Measurements from ENCODE around the gene RAB37.

RAB37 gene

DNA sequence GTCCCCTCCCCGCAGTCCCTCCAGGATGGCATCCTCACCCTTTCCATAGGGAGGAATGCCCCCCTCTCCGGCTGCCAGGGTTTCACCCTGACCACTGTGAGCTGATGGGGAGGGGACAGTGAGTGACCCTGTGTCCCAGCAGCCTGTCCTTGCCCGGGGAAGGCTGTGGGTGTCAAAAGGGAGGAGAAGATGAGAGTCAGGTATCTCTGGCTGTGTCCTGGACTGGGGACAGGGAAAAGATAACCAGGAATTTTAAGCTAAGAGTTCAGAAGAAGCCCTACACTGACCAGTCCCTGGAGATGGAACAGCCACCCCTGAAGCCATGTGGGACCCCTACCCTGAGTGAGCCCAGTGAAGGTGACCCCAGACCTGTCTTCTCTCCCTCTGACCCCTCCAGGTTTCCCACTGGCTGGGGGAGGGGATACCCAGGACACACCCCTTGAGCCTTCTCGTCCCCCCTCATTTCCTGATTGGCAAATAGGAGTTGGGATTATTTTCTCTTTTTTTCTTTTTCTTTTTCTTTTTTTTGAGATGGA is 27.8 kb downstream of the RAB37 start:
- DNase-seq, result no peak

DNA sequence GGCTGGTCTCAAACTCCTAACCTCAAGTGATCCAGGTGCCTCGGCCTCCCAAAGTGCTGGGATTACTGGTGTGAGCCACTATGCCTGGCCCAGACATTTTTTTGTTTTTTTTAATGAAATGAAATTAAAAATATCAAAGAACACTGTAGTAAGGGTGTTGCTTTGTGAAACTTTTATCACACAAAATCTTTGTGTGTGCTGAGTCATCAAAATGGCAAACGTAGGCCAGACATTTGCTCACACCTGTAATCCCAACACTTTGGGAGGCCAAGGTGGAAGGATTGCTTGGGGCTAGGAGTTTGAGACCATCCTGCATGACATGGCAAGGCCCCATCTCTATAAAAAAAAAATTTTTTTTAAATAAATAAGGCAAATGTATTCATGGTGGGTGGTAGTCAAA is 29.4 kb downstream of the RAB37 start:
- DNase-seq, result no peak

DNA sequence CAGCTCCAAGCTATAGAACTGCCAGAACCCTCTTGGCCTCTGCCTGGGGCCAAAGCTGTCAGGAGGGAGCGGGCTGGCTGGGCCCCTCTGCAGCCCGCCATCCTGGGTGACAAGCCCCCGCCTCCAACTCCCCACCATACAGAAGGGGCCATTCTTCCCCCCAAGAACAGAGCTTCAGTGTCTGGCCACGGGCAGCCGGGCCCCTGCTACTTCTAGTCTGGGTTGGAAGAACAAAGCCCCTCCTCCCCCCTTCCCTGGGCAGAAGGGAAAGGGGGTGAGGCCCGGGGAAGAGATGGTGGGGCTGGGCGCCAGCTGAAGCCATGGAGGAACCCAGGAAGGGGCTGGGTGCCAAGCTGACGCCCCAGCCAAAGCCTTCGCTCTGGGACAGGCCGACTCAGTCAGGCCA is 30.1 kb downstream of the RAB37 start:
- DNase-seq, result no peak

GRCh38 chr17:74768069-74768762 is 31.2 kb downstream of the RAB37 start:
- no peak for DNase-seq

- no peak for DNase-seq
Measured at GRCh38 chr17:74768763-74769114, 31.7 kb downstream of the RAB37 start.

DNA sequence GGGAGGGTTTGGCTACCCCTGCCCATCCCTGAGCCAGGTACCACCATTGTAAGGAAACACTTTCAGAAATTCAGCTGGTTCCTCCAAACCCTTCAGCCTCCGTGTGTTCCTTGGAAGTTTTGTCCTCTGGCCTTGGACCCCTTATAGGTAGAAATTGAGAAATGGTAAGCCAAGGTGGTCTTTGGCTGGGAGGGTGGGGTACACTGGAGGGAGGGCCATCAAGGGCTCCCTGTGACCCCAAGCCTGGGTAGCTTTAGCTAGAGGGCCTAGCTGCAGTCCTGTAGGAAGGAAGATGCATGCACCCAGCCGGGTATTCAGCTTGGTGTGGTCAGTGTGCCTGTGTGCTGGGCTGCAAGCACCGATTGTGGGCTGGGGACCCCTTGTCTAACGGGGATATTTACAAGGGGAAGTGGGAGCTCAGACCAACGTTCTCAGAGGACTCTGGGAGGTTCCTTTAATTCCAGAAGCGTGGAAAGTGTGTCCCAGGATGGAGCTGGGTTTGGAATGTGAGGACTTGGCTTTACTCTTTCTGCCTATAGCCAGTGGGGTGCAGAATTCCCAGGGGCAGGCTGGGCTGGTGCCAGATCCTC is 32.3 kb downstream of the RAB37 start:
- DNase-seq, result no peak

DNA sequence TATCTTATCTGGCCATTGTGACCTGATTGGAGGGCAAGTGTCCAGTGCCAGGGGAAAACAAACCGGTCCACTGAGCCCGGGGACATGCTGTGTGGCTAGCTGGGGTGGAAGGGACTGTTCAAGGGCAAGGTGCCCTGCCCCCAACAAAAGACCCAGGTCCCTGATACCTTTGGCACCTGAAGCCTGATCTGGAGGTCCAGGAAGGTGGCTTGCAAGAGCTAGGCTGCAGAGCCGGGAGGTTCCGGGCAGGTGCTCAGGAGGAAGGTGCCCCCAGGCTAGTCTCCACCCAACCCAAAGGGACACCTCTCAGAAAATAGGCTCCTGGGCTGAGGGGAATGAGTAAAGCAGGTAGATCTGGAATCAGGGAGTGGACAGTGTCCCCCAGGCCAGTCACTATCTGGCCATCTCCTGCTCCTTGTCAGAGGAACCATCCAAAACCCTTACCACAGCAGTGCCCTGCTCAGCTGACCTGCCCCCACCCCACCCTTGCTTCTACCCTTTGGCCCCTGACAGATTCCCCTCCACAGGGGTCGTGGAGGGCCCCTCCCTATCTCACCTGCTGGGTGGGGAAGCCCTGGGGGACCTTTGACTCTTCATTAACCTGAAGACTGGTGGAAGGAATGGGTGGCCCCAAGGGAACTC is 32.9 kb downstream of the RAB37 start:
- no peak for DNase-seq

- DNase-seq, result peak; percentile 77 to 84
Measured at GRCh38 chr17:74770498-74771318, 33.7 kb downstream of the RAB37 start.

GRCh38 chr17:74771319-74771914 is 34.4 kb downstream of the RAB37 start:
- no peak for DNase-seq

DNA sequence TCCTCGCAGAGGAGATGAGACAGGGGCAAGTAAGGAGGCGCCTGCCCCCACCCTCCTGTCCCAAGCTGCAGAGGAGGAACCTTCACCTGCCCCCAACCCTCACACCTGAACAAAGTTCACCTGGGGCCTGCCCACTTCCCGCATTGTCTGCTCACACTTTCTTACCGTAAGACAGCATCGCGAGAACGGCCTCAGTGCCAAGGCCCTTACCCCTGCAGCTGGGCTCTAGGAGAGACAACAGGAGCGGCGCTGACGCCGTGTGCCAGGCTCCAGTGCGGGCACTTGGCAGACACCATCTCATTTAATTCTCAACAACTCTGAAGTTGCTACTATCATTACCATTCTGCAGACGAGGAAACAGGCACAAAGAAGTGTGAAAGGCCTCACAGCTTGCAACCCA is 35.0 kb downstream of the RAB37 start:
- no peak for DNase-seq

DNA sequence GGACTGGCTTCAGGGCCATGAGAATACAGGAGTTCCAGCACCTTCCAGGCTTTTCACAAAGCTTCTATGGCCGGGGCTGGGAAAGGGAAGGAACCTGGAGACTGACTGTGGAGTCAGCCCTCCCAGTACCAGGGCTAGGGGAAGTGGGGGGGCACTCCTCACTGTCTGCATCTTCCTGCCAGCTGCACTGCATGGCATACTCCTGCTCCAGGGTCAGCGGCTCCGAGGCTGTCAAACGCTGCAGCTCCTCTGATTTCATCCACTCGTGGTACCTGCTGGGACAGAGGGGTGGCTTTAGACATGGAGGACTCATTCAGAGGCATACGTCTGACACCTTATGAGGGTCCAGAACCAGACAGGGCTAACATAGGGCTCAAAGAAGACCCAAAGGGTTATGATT is 36.4 kb downstream of the RAB37 start:
- no peak for DNase-seq

GRCh38 chr17:74773871-74774286 is 36.8 kb downstream of the RAB37 start:
- DNase-seq, result no peak

DNA sequence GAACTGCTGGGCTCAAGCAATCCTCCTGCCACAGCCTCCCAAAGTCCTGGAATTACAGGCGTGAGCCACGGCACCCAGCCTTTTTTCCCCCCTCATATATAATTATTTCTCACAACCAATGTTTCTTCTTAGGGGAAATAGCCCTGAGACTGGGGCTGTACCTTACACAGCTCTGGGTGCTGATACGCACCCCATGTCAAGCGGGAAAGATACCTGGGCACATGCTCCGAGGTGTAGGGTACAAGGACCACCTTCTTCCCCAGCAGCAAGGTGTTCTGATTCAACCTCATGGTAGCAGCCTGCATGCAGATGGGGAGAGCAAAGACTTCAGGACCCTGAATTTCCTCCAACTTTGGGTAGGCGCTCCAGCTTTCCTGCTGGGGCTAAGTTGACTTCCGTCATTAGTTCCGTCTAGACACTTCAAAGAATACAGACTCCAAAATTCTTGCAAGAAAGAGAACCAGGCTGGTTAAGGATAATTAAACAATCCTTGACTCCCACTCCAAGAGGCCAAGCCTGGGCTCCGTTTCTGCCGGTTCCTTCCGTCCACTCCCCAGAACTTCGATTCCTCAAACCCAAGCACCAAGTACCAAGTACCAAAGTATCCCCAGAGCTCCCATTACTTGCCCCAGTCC is 38.5 kb downstream of the RAB37 start:
- DNase-seq, result no peak

- DNase-seq, result peak; percentile 97 to 98
Measured at GRCh38 chr17:74776044-74776962, 39.2 kb downstream of the RAB37 start, which contains the start of gene NAT9. Gene NAT9 (minus strand): TSS chr17:74776345. CDS start chr17:74775698, 647 bp downstream.

- DNase-seq, result no peak
Measured at GRCh38 chr17:74776990-74777389, 39.9 kb downstream of the RAB37 start.

- no peak for DNase-seq
Measured at GRCh38 chr17:74777901-74778515, 41.0 kb downstream of the RAB37 start.

DNA sequence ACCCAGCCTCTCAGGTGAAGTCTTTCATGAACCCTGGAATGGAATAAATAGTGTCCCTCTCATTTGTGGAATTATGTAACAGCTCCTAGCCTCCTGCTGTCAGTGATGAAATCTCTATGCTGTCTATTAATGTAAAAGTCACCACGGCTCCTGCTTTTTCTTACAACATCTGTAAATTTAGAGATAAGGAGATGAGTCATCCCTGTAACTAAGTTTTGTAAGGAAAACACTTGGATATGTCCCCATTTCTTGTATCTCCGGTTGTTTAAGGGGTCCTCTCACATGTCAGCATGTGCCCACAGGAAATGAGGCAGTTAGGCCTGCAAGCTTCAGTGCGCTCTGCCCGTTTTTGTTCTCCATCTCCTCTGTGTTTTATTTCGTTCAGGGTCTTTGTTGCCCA is 41.9 kb downstream of the RAB37 start:
- DNase-seq, result no peak

DNA sequence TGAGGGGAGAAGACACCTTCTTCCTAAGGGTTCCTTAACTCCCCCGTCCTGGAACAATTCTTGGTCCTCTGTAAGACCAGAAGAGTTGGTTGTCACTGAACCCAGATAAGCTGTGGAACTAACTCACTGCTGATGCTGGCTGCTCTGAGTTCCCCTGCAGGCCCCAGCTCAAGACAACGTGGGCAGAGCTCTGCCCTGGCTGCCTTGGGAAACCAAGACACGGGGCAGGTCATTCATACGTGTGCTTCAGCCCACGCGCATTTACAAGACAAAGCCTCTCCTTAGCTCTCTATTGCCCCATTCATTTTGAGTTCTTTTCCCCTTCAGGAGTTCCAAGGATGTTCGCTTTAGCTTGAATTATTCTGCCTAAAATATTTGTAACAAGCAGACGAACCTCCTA is 42.4 kb downstream of the RAB37 start:
- DNase-seq, result no peak

- peak; percentile 72 to 82 for DNase-seq
Measured at GRCh38 chr17:74779948-74780400, 42.9 kb downstream of the RAB37 start.

DNA sequence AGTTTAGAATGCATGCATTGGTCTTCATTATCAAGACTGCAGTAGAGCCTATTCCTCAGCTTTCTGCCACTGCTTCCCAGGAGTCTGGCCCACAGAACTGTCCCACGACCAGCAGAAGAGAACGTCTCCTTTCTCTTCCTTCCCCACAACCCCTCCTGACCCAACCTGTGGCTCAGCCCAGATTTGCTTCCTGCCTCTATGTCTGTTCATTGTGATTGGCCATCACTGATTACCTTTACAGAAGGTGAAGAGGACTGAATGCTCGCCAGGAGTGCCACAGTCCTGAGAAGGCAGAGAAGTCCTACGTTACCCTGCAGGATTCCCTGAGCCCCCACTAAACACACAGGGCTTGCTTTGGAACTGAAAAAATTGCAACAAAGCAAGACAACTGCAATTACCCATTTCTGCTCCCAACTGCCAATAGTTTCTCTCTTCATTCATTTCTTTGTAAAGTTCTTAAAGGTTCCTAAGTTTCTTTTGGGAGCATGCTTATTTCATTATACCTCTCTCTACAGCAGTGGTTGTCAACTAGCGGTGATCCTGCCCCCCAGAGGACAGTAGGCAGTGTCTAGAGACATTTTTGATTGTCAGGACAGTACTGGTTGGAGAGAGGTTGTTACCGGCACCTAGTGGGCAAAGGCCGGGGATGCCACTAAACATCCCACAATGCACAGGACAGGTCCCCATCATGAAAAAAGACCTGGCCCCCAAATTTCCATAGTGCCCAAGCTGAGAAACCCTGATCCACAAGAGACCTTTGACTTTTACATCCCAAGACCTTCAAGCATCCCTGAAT is 43.6 kb downstream of the RAB37 start:
- peak; percentile 40 to 57 for DNase-seq
